ENCODE data around the gene CXorf38. TPM values are rescaled to one million over a fixed set of nuclear protein-coding genes. Genes with fewer than 3 reads are reported as not detected.

Gene CXorf38
- total and polyA plus RNA-seq, 2 of the 8 experiments (the other 6 are each of a cell fraction or from before 2014, with no cell fraction given), result 3.6 to 6.4 TPM

DNA sequence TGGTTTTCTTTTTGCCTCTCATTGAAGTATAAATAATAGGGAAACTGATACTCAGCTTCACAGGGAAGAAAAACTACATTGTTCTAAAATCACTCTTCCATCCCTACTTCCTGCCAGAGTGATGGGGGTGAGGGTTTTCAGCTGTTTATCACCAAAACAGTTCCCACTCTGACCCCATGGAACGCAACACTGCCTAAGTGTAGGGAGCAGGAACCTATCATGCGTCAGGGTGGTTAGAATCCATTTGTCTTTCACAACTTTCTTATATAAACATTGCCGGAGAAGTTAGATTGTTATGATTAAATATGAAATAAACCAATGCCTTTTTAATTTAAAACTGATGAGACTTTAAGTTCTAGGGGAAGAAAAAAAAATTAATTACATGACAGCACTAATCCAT, 40.0 kb downstream of the CXorf38 start (continued):
- TF ChIP-seq CHD7 (IDR thresholded peaks at IDR 0.05; ENCODE audit: insufficient replicate concordance, low read length) (no peak), GTF2F1 (IDR thresholded peaks at IDR 0.05; ENCODE audit: borderline replicate concordance, low read depth, low read length) (no peak), EZH2 (IDR thresholded peaks at IDR 0.05; ENCODE audit: low read depth, low read length, severe bottlenecking) (no peak), NRF1 (IDR thresholded peaks at IDR 0.05; ENCODE audit: low read depth, low read length) (no peak), SP4 (IDR thresholded peaks at IDR 0.05; ENCODE audit: low read length) (no peak), HDAC6 (IDR thresholded peaks at IDR 0.05; ENCODE audit: low read depth, low read length) (no peak), MAFK (IDR thresholded peaks at IDR 0.05; ENCODE audit: low read depth, low read length) (no peak), SIX5 (IDR thresholded peaks at IDR 0.05; ENCODE audit: low read depth, low read length) (no peak), CTBP2 (IDR thresholded peaks at IDR 0.05; ENCODE audit: borderline replicate concordance, insufficient read depth, insufficient read length, low read length) (no peak), SIRT6 (IDR thresholded peaks at IDR 0.05; ENCODE audit: low read length) (no peak), SIN3A (conservative IDR thresholded peaks at IDR 0.05 in 1 of 2, IDR thresholded peaks at IDR 0.05 in 1 of 2; ENCODE audit: low read depth in 1 of 2, low read length in 2 of 2) (no peak), POU5F1 (IDR thresholded peaks at IDR 0.05; ENCODE audit: low read depth, low read length) (no peak)

All from H1 (cell line).